Kidney epithelial cell (primary cell): ENCODE data around the gene MCC. TPM values are rescaled to one million over a fixed set of nuclear protein-coding genes. Genes with fewer than 3 reads are reported as not detected.
A peak's percentile ranks its signal among the peaks of the same experiment; 100 is the strongest.

Source experiments
- DNase-seq: peaks from one replicate; pipeline ENCODE4 v3.0.0-alpha.2; 2010; ENCODE audit warnings: low read depth
- H3K27me3 ChIP-seq: 2 replicates; pipeline ENCODE4 v1.6.0; 2011; ENCODE audit warnings: low read length; ENCODE audit not compliant: control insufficient read depth, insufficient read depth
- H3K36me3 ChIP-seq: 2 replicates; pipeline ENCODE4 v1.5.1; 2011; ENCODE audit warnings: low read length; ENCODE audit not compliant: control insufficient read depth, insufficient read depth
- H3K4me3 ChIP-seq: 2 replicates; pipeline ENCODE4 v1.5.1; 2011; ENCODE audit warnings: low read depth, mild to moderate bottlenecking, control low read depth, low read length
- CTCF ChIP-seq: IDR thresholded peaks from 2 replicates; pipeline ENCODE4 v1.5.1; 2011; ENCODE audit warnings: mild to moderate bottlenecking, moderate library complexity, low read length, control low read depth, inconsistent platforms; ENCODE audit not compliant: insufficient read depth, poor library complexity, severe bottlenecking
- total RNA-seq: library from RNA; depleted of rRNA; stranded (reverse); fragments of >200 nt; gene quantifications from 2 replicates; pipeline ENCODE4 v1.2.3, GENCODE V29; 2015

Gene MCC
- total RNA-seq, 1 donor from 2014 or later, result 16.7 TPM

GRCh38 chr5:113523168-113523567 is 34.9 kb upstream of the MCC start:
- DNase-seq, result no peak
- no peaks in the 10 kb centered on the region for H3K36me3 ChIP-seq
- TF ChIP-seq CTCF, result no peak

GRCh38 chr5:113520899-113521298 is 32.6 kb upstream of the MCC start:
- DNase-seq, result no peak
- no peaks in the 10 kb centered on the region for H3K36me3 ChIP-seq
- H3K27me3 ChIP-seq, result no peaks in the 10 kb centered on the region
- no peak overlapping the region for H3K4me3 ChIP-seq
- TF ChIP-seq CTCF, result no peak

More at GRCh38 chr5:113523168-113523567, 34.9 kb upstream of the MCC start:
- Histone ChIP-seq H3K27me3 (no peaks in the 10 kb centered on the region), H3K4me3 (no peak overlapping the region)

GRCh38 chr5:113520429-113520828 is 32.2 kb upstream of the MCC start:
- no peak for DNase-seq
- H3K4me3 ChIP-seq, result no peak overlapping the region

GRCh38 chr5:113519412-113519811 is 31.2 kb upstream of the MCC start:
- DNase-seq, result no peak
- Histone ChIP-seq H3K4me3 (no peak overlapping the region), H3K36me3 (no peaks in the 10 kb centered on the region), H3K27me3 (no peaks in the 10 kb centered on the region)
- TF ChIP-seq CTCF, result no peak

More at GRCh38 chr5:113520429-113520828, 32.2 kb upstream of the MCC start:
- TF ChIP-seq CTCF, result no peak
- no peaks in the 10 kb centered on the region for H3K27me3 ChIP-seq
- no peaks in the 10 kb centered on the region for H3K36me3 ChIP-seq

GRCh38 chr5:113518884-113519283 is 30.6 kb upstream of the MCC start:
- no peaks in the 10 kb centered on the region for H3K36me3 ChIP-seq
- no peak for TF ChIP-seq CTCF
- no peak overlapping the region for H3K4me3 ChIP-seq

GRCh38 chr5:113514289-113514635 is 26.0 kb upstream of the MCC start:
- H3K4me3 ChIP-seq, result peak overlapping the region; percentile 86
- TF ChIP-seq CTCF, result no peak

More at GRCh38 chr5:113518884-113519283, 30.6 kb upstream of the MCC start:
- H3K27me3 ChIP-seq, result no peaks in the 10 kb centered on the region
- DNase-seq, result no peak

More at GRCh38 chr5:113514289-113514635, 26.0 kb upstream of the MCC start:
- Histone ChIP-seq H3K36me3 (no peaks in the 10 kb centered on the region), H3K27me3 (no peaks in the 10 kb centered on the region)
- no peak for DNase-seq
